Effector CD4-positive, alpha-beta T cell (primary cell): ENCODE data around the gene ZMYND8.

Source experiments
- DNase-seq: peaks from one replicate; pipeline ENCODE4 v3.0.0-alpha.2; 2020

Gene ZMYND8

GRCh38 chr20:47165376-47165865, 191.1 kb downstream of the ZMYND8 start:
- DNase-seq = no peak

GRCh38 chr20:47164140-47164539, 192.4 kb downstream of the ZMYND8 start:
- DNase-seq = no peak

- DNase-seq = no peak
These were observed 195.1 kb downstream of the ZMYND8 start for GRCh38 chr20:47161411-47161810.

- DNase-seq = no peak
These were observed 195.5 kb downstream of the ZMYND8 start for GRCh38 chr20:47160992-47161391.

GRCh38 chr20:47160240-47160639, 196.3 kb downstream of the ZMYND8 start:
- no peak for DNase-seq
